H9 (cell line): ENCODE measurements around the gene MGAT4D. TPM values are rescaled to one million over a fixed set of nuclear protein-coding genes. Genes with fewer than 3 reads are reported as not detected.

Experiments
- DNase-seq: peaks from one replicate; pipeline ENCODE4 v3.0.0-alpha.2; 2017
- H2AFZ ChIP-seq: one replicate; pipeline ENCODE4 v1.6.1; 2013; ENCODE audit warnings: mild to moderate bottlenecking, low read length, control low read depth, moderate library complexity
- H2AK5ac ChIP-seq: 2 replicates; pipeline ENCODE4 v1.6.1; 2013; ENCODE audit warnings: low read length, control low read depth, mixed read lengths; ENCODE audit not compliant: insufficient read length
- H2BK120ac ChIP-seq: one replicate; pipeline ENCODE4 v1.6.1; 2013; ENCODE audit warnings: low read depth, mild to moderate bottlenecking, low read length, control low read depth, inconsistent platforms; ENCODE audit not compliant: poor library complexity, severe bottlenecking
- H2BK12ac ChIP-seq: 2 replicates; pipeline ENCODE4 v1.6.1; 2013; ENCODE audit warnings: low read length, control low read depth, mixed read lengths, low read depth; ENCODE audit not compliant: insufficient read length
- H2BK15ac ChIP-seq: 2 replicates; pipeline ENCODE4 v1.6.1; 2013; ENCODE audit warnings: low read depth, low read length, control low read depth
- H2BK20ac ChIP-seq: one replicate; pipeline ENCODE4 v1.6.1; 2013; ENCODE audit warnings: low read depth, mild to moderate bottlenecking, low read length, control low read depth, inconsistent platforms; ENCODE audit not compliant: poor library complexity, severe bottlenecking
- H2BK5ac ChIP-seq: 2 replicates; pipeline ENCODE4 v1.6.1; 2013; ENCODE audit warnings: low read length, control low read depth, mixed read lengths; ENCODE audit not compliant: insufficient read length
- H3K14ac ChIP-seq: 2 replicates; pipeline ENCODE4 v1.6.1; 2013; ENCODE audit warnings: low read length, control low read depth; ENCODE audit not compliant: insufficient read depth
- H3K18ac ChIP-seq: 2 replicates; pipeline ENCODE4 v1.6.1; 2013; ENCODE audit warnings: low read depth, mild to moderate bottlenecking, mixed read lengths, low read length, control low read depth; ENCODE audit not compliant: insufficient read length
- H3K23ac ChIP-seq: 2 replicates; pipeline ENCODE4 v1.6.1; 2013; ENCODE audit warnings: low read length, control low read depth, mixed read lengths, low read depth; ENCODE audit not compliant: insufficient read length
- H3K23me2 ChIP-seq: 2 replicates; pipeline ENCODE4 v1.6.1; 2013; ENCODE audit warnings: low read depth, mild to moderate bottlenecking, mixed read lengths, low read length, control low read depth; ENCODE audit not compliant: insufficient read length, poor library complexity, severe bottlenecking
- H3K27ac ChIP-seq: 2 replicates; pipeline ENCODE4 v1.5.1; 2013; ENCODE audit warnings: low read length, control low read depth, mixed read lengths, low read depth; ENCODE audit not compliant: insufficient read length
- H3K27me3 ChIP-seq: 2 replicates; pipeline ENCODE4 v1.6.1; 2013; ENCODE audit warnings: low read length, control low read depth, inconsistent platforms; ENCODE audit not compliant: insufficient read depth
- H3K4ac ChIP-seq: 2 replicates; pipeline ENCODE4 v1.6.1; 2013; ENCODE audit warnings: low read depth, mild to moderate bottlenecking, control low read depth, inconsistent platforms, low read length, moderate library complexity
- H3K4me1 ChIP-seq: 2 replicates; pipeline ENCODE4 v1.6.1; 2013; ENCODE audit warnings: low read length, control low read depth, inconsistent platforms; ENCODE audit not compliant: insufficient read depth
- H3K4me2 ChIP-seq: 2 replicates; pipeline ENCODE4 v1.6.1; 2013; ENCODE audit warnings: low read length, control low read depth, mixed read lengths; ENCODE audit not compliant: insufficient read length, insufficient read depth
- H3K56ac ChIP-seq: 2 replicates; pipeline ENCODE4 v1.6.1; 2013; ENCODE audit warnings: low read depth, mild to moderate bottlenecking, mixed read lengths, low read length, control low read depth; ENCODE audit not compliant: insufficient read length
- H3K79me1 ChIP-seq: 2 replicates; pipeline ENCODE4 v1.6.1; 2013; ENCODE audit warnings: low read depth, mild to moderate bottlenecking, moderate library complexity, low read length, control low read depth, inconsistent platforms; ENCODE audit not compliant: insufficient read depth, poor library complexity, severe bottlenecking
- H3K79me2 ChIP-seq: 2 replicates; pipeline ENCODE4 v1.6.1; 2013; ENCODE audit warnings: low read length, control low read depth, inconsistent platforms; ENCODE audit not compliant: insufficient read depth
- H3K9ac ChIP-seq: 2 replicates; pipeline ENCODE4 v1.6.1; 2013; ENCODE audit warnings: low read length, control low read depth, mixed read lengths; ENCODE audit not compliant: insufficient read length; ENCODE audit errors: extremely low read depth
- H3K9me3 ChIP-seq: one replicate; pipeline ENCODE4 v1.6.1; 2013; ENCODE audit warnings: low read depth, low read length, inconsistent platforms; ENCODE audit not compliant: control insufficient read depth
- H3T11ph ChIP-seq: one replicate; pipeline ENCODE4 v1.6.1; 2013; ENCODE audit warnings: mild to moderate bottlenecking, low read length, control low read depth, inconsistent platforms
- H4K20me1 ChIP-seq: one replicate; pipeline ENCODE4 v1.6.1; 2013; ENCODE audit not compliant: control insufficient read depth, insufficient read length, insufficient read depth
- H4K5ac ChIP-seq: 2 replicates; pipeline ENCODE4 v1.6.1; 2013; ENCODE audit warnings: low read depth, mild to moderate bottlenecking, mixed read lengths, low read length, control low read depth; ENCODE audit not compliant: insufficient read length
- H4K8ac ChIP-seq: replicated peaks from 2 replicates; pipeline ENCODE4 v1.6.1; 2013; ENCODE audit warnings: low read length, control low read depth, mixed read lengths, low read depth; ENCODE audit not compliant: insufficient read length
- H4K91ac ChIP-seq: 2 replicates; pipeline ENCODE4 v1.6.1; 2013; ENCODE audit warnings: low read depth, mild to moderate bottlenecking, moderate library complexity, mixed read lengths, low read length, control low read depth; ENCODE audit not compliant: insufficient read length
- H3K27ac Mint-ChIP-seq, 3 experiments: 2 replicates in 2 of 3; 3 replicates in 1 of 3; pipeline ENCODE4 v1.8.0; 2020 to 2021; ENCODE audit warnings: mixed read lengths in 3 of 3, mild to moderate bottlenecking in 1 of 3, moderate library complexity in 1 of 3
- H3K27me3 Mint-ChIP-seq: 2 replicates; pipeline ENCODE4 v1.8.0; 2021; ENCODE audit warnings: low read depth, mild to moderate bottlenecking, moderate library complexity, mixed read lengths
- H3K36me3 Mint-ChIP-seq, 3 experiments: 2 replicates in 2 of 3; 3 replicates in 1 of 3; pipeline ENCODE4 v1.8.0; 2020 to 2021; ENCODE audit warnings: low read depth in 3 of 3, mixed read lengths in 3 of 3; ENCODE audit not compliant: insufficient read depth in 1 of 3
- H3K4me1 Mint-ChIP-seq, 2 experiments: 2 replicates each; pipeline ENCODE4 v1.8.0; 2020; ENCODE audit warnings: mixed read lengths in 2 of 2
- H3K4me3 Mint-ChIP-seq, 2 experiments: 2 replicates in 1 of 2; 3 replicates in 1 of 2; pipeline ENCODE4 v1.8.0; 2020 to 2021; ENCODE audit warnings: mild to moderate bottlenecking in 2 of 2, mixed read lengths in 2 of 2, moderate library complexity in 1 of 2
- H3K9me3 Mint-ChIP-seq, 2 experiments: 2 replicates in 1 of 2; 3 replicates in 1 of 2; pipeline ENCODE4 v1.8.0; 2020; ENCODE audit warnings: mild to moderate bottlenecking in 2 of 2, mixed read lengths in 2 of 2, moderate library complexity in 1 of 2
- CTCF ChIP-seq: fragments of 200-600 bp; sonication (generic); conservative IDR thresholded peaks from 3 replicates; pipeline ENCODE4 v1.8.0; 2021; ENCODE audit warnings: antibody characterized with exemption, mild to moderate bottlenecking
- WGBS: extraction: QIAGEN DNeasy Blood & Tissue Kit; methylation state at CpG from one replicate; pipeline ENCODE4 v1.1.7; 2013; ENCODE audit warnings: missing lambda C conversion rate, low lambda C conversion rate, mixed read lengths; ENCODE audit not compliant: insufficient read length; ENCODE audit errors: extremely low coverage; 5-methylcytosine and 5-hydroxymethylcytosine counted together
- total RNA-seq: library from RNA; stranded (reverse); gene quantifications from 2 replicates; pipeline ENCODE4 v1.2.1, GENCODE V29; 2021

MGAT4D gene
- total RNA-seq, 1 experiment from 2014 or later, result not detected

GRCh38 chr4:140523857-140524742 is 26.0 kb upstream of the MGAT4D start, which contains the start of gene ELMOD2:
ELMOD2 (plus strand) TSS chr4:140524168; CDS start chr4:140525429, 1,261 bp downstream.
- peaks cover 29% of the 10 kb centered on the region for H3K27me3 Mint-ChIP-seq
- Histone ChIP-seq H2AFZ (peak within 1 kb of the TSS; percentile 44), H3K14ac (peak within 1 kb of the TSS; percentile 67; the same call in 1 of the 2 replicates), H3K27ac (no peak within 1 kb of the TSS), H3K79me1 (no peaks in the 10 kb centered on the region), H2BK15ac (no peak within 1 kb of the TSS), H4K5ac (no peak within 1 kb of the TSS), H3K79me2 (no peaks in the 10 kb centered on the region), H2BK120ac (no peak within 1 kb of the TSS), H4K20me1 (no peaks in the 10 kb centered on the region), H3K23me2 (no peaks in the 10 kb centered on the region), H2BK5ac (no peak within 1 kb of the TSS), H3K4me2 (peak within 1 kb of the TSS; percentile 79), H3K9me3 (no peaks in the 10 kb centered on the region), H3K18ac (peak within 1 kb of the TSS; percentile 76), H3K27me3 (no peaks in the 10 kb centered on the region; the same call in 1 of the 2 replicates), H4K8ac (no peak within 1 kb of the TSS), H2AK5ac (no peak within 1 kb of the TSS), H3T11ph (no peak within 1 kb of the TSS), H4K91ac (no peak within 1 kb of the TSS), H3K4ac (no peak within 1 kb of the TSS), H3K23ac (no peak within 1 kb of the TSS), H3K56ac (no peak within 1 kb of the TSS), H2BK12ac (no peak within 1 kb of the TSS), H3K9ac (peak within 1 kb of the TSS; percentile 85), H2BK20ac (no peak within 1 kb of the TSS), H3K4me1 (no peaks in the 10 kb centered on the region)
- no peaks in the 10 kb centered on the region for H3K9me3 Mint-ChIP-seq
- H3K4me3 Mint-ChIP-seq, result peak within 1 kb of the TSS; percentile 83 to 89
- peak; percentile 96 for TF ChIP-seq CTCF
- H3K4me1 Mint-ChIP-seq, result peaks cover 8 to 12% of the 10 kb centered on the region in 2 experiments
- peak within 1 kb of the TSS; percentile 77 to 94 (median 87); a peak in 6 of 7 replicates for H3K27ac Mint-ChIP-seq
- peak; percentile 99 for DNase-seq
- WGBS, result no CpG with 5 or more reads among the region's 77 CpGs
- H3K36me3 Mint-ChIP-seq, result peaks cover 7 to 21% (median 13%) of the 10 kb centered on the region in 3 experiments; a peak in 6 of 7 replicates
